Activated B cell treated with CpG ODN at 0.5 μM for 24 hours (primary cell): ENCODE data around the gene TMEM26. TPM values are rescaled to one million over a fixed set of nuclear protein-coding genes. Genes with fewer than 3 reads are reported as not detected.

Experiments
- ATAC-seq: fragments of 200-7000 bp; cut with Tn5 transposase; one replicate; pipeline ENCODE4 v1.10.0; 2021; ENCODE audit warnings: low read depth, mild to moderate bottlenecking, moderate library complexity
- CTCF ChIA-PET: fragments of 350-600 bp; sonication (Branson Sonifier 250); formaldehyde crosslinking; loops from one replicate; lab custom pipeline; 2021; ENCODE audit warnings: antibody characterized with exemption; lab: Charles Lee
- POLR2A ChIA-PET: fragments of 350-600 bp; sonication (Branson Sonifier 250); formaldehyde crosslinking; loops from one replicate; lab custom pipeline; 2021; ENCODE audit warnings: antibody characterized with exemption; lab: Charles Lee
- DNase-seq: peaks from one replicate; pipeline ENCODE4 v3.0.0; 2022
- H3K27ac Mint-ChIP-seq: one replicate; pipeline ENCODE4 v1.8.0; 2020; ENCODE audit warnings: mixed read lengths
- H3K27me3 Mint-ChIP-seq: one replicate; pipeline ENCODE4 v1.8.0; 2021; ENCODE audit warnings: mixed read lengths
- H3K36me3 Mint-ChIP-seq: one replicate; pipeline ENCODE4 v1.8.0; 2021; ENCODE audit warnings: low read depth, mixed read lengths
- H3K4me1 Mint-ChIP-seq: one replicate; pipeline ENCODE4 v1.8.0; 2021; ENCODE audit warnings: mixed read lengths
- H3K4me3 Mint-ChIP-seq: one replicate; pipeline ENCODE4 v1.8.0; 2020; ENCODE audit warnings: mild to moderate bottlenecking, mixed read lengths
- H3K9me3 Mint-ChIP-seq: one replicate; pipeline ENCODE4 v1.8.0; 2020; ENCODE audit warnings: mixed read lengths
- CTCF ChIP-seq: fragments of 200-600 bp; IDR thresholded peaks from one replicate; pipeline ENCODE4 v1.8.0; 2022; ENCODE audit warnings: antibody characterized with exemption, mild to moderate bottlenecking
- intact Hi-C: fragments of 100-400 bp; cut with micrococcal nuclease; formaldehyde crosslinking; loops from one replicate; pipeline ENCODE4 v1.15.1; 2024
- total RNA-seq: library from RNA; stranded (reverse); gene quantifications from 2 replicates; pipeline ENCODE4 v1.2.3, GENCODE V29; 2022

TMEM26 gene
- total RNA-seq, 1 donor from 2014 or later = not detected

- Mint-ChIP-seq H3K27ac (no peak overlapping the region), H3K36me3 (no peaks in the 10 kb centered on the region), H3K9me3 (no peaks in the 10 kb centered on the region), H3K27me3 (peaks cover 4% of the 10 kb centered on the region), H3K4me1 (no peaks in the 10 kb centered on the region), H3K4me3 (no peak overlapping the region)
- ChIA-PET CTCF (no interaction called here), POLR2A (no interaction called here)
- intact Hi-C loops = no loop called here
- no peak for ATAC-seq
- TF ChIP-seq CTCF = no peak
- DNase-seq = no peak
These were observed 23.3 kb upstream of the TMEM26 start for GRCh38 chr10:61476529-61476928.

- no peak for TF ChIP-seq CTCF
- peaks cover 4% of the 10 kb centered on the region for H3K27me3 Mint-ChIP-seq
- H3K9me3 Mint-ChIP-seq = no peaks in the 10 kb centered on the region
- ChIA-PET CTCF (no interaction called here), POLR2A (no interaction called here)
- H3K27ac Mint-ChIP-seq = no peak overlapping the region
- H3K4me1 Mint-ChIP-seq = no peaks in the 10 kb centered on the region
- no peak overlapping the region for H3K4me3 Mint-ChIP-seq
- DNase-seq (no peak), ATAC-seq (no peak)
- no peaks in the 10 kb centered on the region for H3K36me3 Mint-ChIP-seq
- intact Hi-C loops = no loop called here
These were observed 22.3 kb upstream of the TMEM26 start for GRCh38 chr10:61475449-61475873.

GRCh38 chr10:61472090-61472674 lies 19.0 kb upstream of the TMEM26 start:
- no peaks in the 10 kb centered on the region for H3K36me3 Mint-ChIP-seq
- CTCF ChIA-PET = interaction anchor here (0.6 kb wide), 1 partner anchor 376 kb away, joined by 3 read pairs; no protein-coding TSS in a partner anchor
- H3K9me3 Mint-ChIP-seq = no peaks in the 10 kb centered on the region

GRCh38 chr10:61471491-61471890 lies 18.3 kb upstream of the TMEM26 start:
- no peak for ATAC-seq
- TF ChIP-seq CTCF = no peak
- H3K27me3 Mint-ChIP-seq = peaks cover 2% of the 10 kb centered on the region
- no peak for DNase-seq
- ChIA-PET POLR2A (no interaction called here), CTCF (interaction anchor here (0.6 kb wide), 1 partner anchor 375 kb away, joined by 3 read pairs; no protein-coding TSS in a partner anchor)
- no peaks in the 10 kb centered on the region for H3K36me3 Mint-ChIP-seq
- no peak overlapping the region for H3K27ac Mint-ChIP-seq
- intact Hi-C loops = no loop called here
- no peak overlapping the region for H3K4me3 Mint-ChIP-seq
- no peaks in the 10 kb centered on the region for H3K4me1 Mint-ChIP-seq
- H3K9me3 Mint-ChIP-seq = no peaks in the 10 kb centered on the region

More at GRCh38 chr10:61472090-61472674, 19.0 kb upstream of the TMEM26 start:
- intact Hi-C loops = no loop called here
- H3K27me3 Mint-ChIP-seq = peaks cover 2% of the 10 kb centered on the region
- H3K27ac Mint-ChIP-seq = no peak overlapping the region
- no peak for DNase-seq
- H3K4me1 Mint-ChIP-seq = no peaks in the 10 kb centered on the region
- no peak for ATAC-seq
- TF ChIP-seq CTCF = no peak
- H3K4me3 Mint-ChIP-seq = no peak overlapping the region
- POLR2A ChIA-PET = no interaction called here

- POLR2A ChIA-PET = no interaction called here
- DNase-seq (no peak), ATAC-seq (no peak)
- H3K27me3 Mint-ChIP-seq = peaks cover 2% of the 10 kb centered on the region
- H3K4me3 Mint-ChIP-seq = no peak overlapping the region
- intact Hi-C loops = no loop called here
- no peaks in the 10 kb centered on the region for H3K4me1 Mint-ChIP-seq
- CTCF ChIA-PET = no interaction called here
- no peak for TF ChIP-seq CTCF
- H3K36me3 Mint-ChIP-seq = no peaks in the 10 kb centered on the region
- no peak overlapping the region for H3K27ac Mint-ChIP-seq
- H3K9me3 Mint-ChIP-seq = no peaks in the 10 kb centered on the region
These were observed 17.6 kb upstream of the TMEM26 start for GRCh38 chr10:61470740-61471139.
